ENCODE measurements around the gene COL18A1. TPM values are rescaled to one million over a fixed set of nuclear protein-coding genes. Genes with fewer than 3 reads are reported as not detected.
A peak's percentile ranks its signal among the peaks of the same experiment; 100 is the strongest.

COL18A1 gene
- total RNA-seq, 1 donor from 2014 or later = 302 TPM

DNA sequence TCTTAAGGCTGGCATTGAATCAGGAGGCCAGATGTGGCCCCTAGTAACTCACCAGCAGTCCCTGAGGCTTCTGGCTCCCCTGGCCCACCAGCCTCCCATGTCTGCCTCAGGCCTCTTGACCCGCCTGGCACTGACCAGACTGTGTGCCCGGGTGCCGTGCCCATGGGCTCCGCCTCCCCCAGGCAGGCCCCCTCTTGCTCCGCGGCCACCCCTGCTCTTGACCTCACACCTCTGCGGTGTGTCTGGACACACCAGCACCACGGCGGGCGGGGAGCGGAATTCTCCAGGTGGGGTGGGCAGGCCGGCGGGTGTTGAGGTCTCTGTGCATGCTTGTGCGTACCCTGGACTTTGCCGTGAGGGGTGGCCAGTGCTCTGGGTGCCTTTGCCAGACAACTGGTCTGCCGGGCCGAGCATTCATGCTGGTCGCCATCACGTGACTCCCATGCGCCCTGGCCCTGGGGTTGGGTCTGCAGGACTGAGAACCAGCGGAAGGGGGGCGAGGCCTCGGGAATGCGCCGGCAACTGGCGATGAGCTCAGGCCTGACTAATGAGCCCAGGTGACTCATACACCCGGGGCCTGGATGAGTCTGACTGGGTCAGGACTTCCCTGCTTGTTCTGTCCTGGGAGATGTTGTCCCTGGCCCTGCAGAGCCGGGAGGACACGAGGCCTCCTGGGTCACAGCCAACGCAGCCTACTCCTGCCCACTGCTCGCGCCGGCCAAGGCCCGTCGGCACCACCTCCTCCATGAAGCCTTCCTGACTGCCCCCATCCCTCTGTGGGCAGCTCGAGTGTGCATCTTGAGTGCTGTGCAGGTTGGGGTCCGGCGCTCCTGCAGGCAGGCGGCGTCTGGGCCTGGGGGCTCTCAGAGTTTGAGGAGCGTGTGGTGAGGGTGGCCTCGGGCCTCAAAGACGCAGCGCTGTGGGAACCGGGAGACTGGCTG is 22.6 kb downstream of the COL18A1 start:
- H3K4me3 Mint-ChIP-seq = no peak overlapping the region
- H3K4me1 Mint-ChIP-seq = peaks cover 44% of the 10 kb centered on the region
- peak overlapping the region; percentile 83 for H3K27ac Mint-ChIP-seq
- DNase-seq (ENCODE audit: low spot score in 2 of 2, unreplicated experiment in 2 of 2) = no peak
- no peaks in the 10 kb centered on the region for H3K36me3 Mint-ChIP-seq
- TF ChIP-seq CTCF (IDR thresholded peaks at IDR 0.05; ENCODE audit: unreplicated experiment) = no peak
- no peaks in the 10 kb centered on the region for H3K27me3 Mint-ChIP-seq (ENCODE audit: low read depth)
- no peaks in the 10 kb centered on the region for H3K9me3 Mint-ChIP-seq

DNA sequence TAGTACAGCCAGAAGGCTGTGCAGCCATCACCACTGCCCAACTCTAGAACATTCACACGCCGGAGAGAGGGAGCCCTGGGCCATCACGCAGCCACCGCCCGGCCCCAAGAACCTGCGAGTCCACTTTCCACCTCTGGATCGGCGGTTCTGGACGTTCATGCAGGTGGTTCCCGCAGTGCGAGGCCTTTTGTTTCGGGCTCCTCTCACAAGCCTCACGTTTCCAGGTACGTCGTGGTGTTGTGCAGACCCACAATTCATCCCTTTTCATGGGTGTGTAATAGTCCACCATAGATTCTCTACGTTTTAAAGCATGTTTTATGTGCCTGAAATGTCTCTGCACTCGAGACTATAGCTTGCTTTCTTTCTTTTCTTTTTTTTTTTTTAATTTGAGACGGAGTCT is 23.6 kb downstream of the COL18A1 start:
- Mint-ChIP-seq H3K27ac (no peak overlapping the region), H3K9me3 (no peaks in the 10 kb centered on the region)

DNA sequence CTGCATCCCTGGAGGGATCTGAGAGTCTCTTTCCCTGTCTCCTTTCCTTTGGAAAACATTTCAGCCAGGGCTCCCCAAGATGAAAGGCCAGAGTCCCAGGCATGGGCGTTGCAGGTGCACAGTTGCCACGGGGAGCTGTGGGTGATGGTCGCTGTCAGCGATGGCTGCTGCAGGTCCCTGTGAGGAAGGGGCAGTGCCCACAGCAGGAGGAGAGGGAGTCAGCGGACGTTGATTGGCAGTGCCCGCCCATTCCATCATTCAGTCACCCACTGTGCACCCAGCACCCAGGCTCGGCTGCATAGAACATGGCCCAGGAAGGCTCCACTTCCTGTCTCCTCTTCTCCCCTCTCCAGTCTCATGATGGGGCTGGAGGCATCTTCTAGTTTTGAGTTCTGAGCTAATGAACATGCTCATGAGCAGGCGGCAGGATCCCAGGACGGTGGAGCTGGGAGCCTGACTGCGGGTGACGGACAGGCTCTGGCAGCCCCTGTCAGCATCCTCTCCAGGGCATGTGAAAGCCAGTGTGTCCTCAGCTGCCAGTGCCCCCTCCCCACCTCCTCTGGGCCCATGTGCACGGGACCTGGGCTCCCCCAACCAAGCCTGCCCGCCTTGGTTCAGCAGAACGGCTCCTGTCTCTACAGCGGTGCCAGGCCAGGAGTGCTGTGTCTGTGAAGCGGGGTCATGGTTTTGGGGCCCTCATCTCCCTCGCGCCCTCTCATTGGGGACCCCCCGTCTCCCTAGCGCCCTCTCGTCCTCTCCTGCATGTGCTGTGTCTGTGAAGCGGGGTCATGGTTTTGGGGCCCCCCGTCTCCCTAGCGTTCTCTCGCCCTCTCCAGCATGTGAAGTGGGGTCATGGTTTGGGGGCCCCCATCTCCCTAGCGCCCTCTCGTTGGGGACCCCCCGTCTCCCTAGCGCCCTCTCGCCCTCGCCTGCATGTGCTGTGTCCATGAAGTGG is 24.5 kb downstream of the COL18A1 start:
- Mint-ChIP-seq H3K36me3 (no peaks in the 10 kb centered on the region), H3K27me3 (ENCODE audit: low read depth) (no peaks in the 10 kb centered on the region), H3K9me3 (no peaks in the 10 kb centered on the region), H3K4me1 (peaks cover 56% of the 10 kb centered on the region), H3K27ac (peak overlapping the region; percentile 97), H3K4me3 (no peak overlapping the region)
- TF ChIP-seq CTCF (IDR thresholded peaks at IDR 0.05; ENCODE audit: unreplicated experiment) = no peak
- DNase-seq (ENCODE audit: low spot score in 2 of 2, unreplicated experiment in 2 of 2) = no peak

More for the DNA sequence above, 23.6 kb downstream of the COL18A1 start:
- no peaks in the 10 kb centered on the region for H3K36me3 Mint-ChIP-seq
- no peaks in the 10 kb centered on the region for H3K27me3 Mint-ChIP-seq (ENCODE audit: low read depth)
- DNase-seq (ENCODE audit: low spot score in 2 of 2, unreplicated experiment in 2 of 2) = no peak
- H3K4me3 Mint-ChIP-seq = no peak overlapping the region
- H3K4me1 Mint-ChIP-seq = peaks cover 53% of the 10 kb centered on the region
- TF ChIP-seq CTCF (IDR thresholded peaks at IDR 0.05; ENCODE audit: unreplicated experiment) = no peak

- H3K36me3 Mint-ChIP-seq = no peaks in the 10 kb centered on the region
- peaks cover 61% of the 10 kb centered on the region for H3K4me1 Mint-ChIP-seq
- no peaks in the 10 kb centered on the region for H3K9me3 Mint-ChIP-seq
- peak in 1 of 2 experiments; percentile 67 for DNase-seq (ENCODE audit: low spot score in 2 of 2, unreplicated experiment in 2 of 2)
- H3K4me3 Mint-ChIP-seq = peak overlapping the region; percentile 31
- peak overlapping the region; percentile 97 for H3K27ac Mint-ChIP-seq
- no peaks in the 10 kb centered on the region for H3K27me3 Mint-ChIP-seq (ENCODE audit: low read depth)
- TF ChIP-seq CTCF (IDR thresholded peaks at IDR 0.05; ENCODE audit: unreplicated experiment) = no peak
These were observed 25.8 kb downstream of the COL18A1 start for GRCh38 chr21:45430521-45431501.

Data from mesothelial cell of epicardium (in vitro differentiated cells).